H1 (cell line): ENCODE data around the gene HIP1.

Experiments used
- CBX8 ChIP-seq: fragments of 300-800, 300-1000 bp; sonication (generic); IDR thresholded peaks from 2 replicates; pipeline ENCODE4 v1.7.1; 2016; ENCODE audit warnings: low read depth, low read length, borderline replicate concordance
- GTF2F1 ChIP-seq: IDR thresholded peaks from 2 replicates; pipeline ENCODE4 v1.6.1; 2012; ENCODE audit warnings: low read depth, low read length, improper control_type of control experiment, borderline replicate concordance
- SUZ12 ChIP-seq: fragments of 200-600 bp; sonication (generic); IDR thresholded peaks from 2 replicates; pipeline ENCODE4 v1.6.1; 2012; ENCODE audit warnings: mild to moderate bottlenecking, inconsistent platforms, low read length, moderate library complexity, mixed read lengths
- ZNF274 ChIP-seq: IDR thresholded peaks from 2 replicates; pipeline ENCODE4 v1.7.0; 2012; ENCODE audit warnings: low read length, borderline replicate concordance; ENCODE audit errors: extremely low read depth
- TF ChIP-seq, protein P1 (sequence below): IDR thresholded peaks from 2 replicates; pipeline ENCODE4 v1.6.1; 2011; ENCODE audit warnings: low read length, improper control_type of control experiment

DNA sequence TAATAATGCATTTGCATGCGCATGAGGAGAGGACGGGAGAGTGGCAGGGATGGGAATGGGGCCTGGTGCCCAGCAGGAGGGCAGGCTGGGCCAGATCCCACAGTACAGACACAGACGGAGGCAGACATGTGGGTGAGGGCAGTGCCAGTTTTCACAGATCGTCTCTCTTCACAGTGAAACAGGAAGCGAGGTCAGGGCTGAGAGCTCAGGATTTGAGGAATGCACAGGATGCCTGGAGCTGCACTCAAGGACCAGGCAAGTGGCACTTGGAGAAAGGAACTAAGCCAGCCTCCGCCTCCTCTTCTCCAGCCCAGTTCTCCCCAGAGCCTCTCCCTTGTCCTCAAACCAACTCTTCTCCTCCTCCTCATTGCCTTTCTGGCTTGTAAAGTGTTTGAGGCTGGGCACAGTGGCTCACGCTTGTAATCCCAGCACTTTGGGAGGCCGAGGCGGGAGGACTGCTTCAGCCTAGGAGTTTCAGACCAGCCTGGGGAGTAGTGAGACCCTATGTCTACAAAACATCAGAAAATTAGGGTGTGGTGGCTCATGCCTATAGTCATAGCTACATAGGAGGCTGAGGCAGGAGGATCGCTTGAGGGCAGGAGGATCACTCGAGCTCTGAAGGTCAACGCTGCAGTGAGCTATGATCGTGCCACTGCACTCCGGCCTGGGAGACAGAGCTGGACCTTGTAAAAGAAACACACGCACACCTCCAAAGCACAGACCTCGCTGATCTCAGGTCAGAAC is 115.2 kb downstream of the HIP1 start:
- TF ChIP-seq, protein P1, sequence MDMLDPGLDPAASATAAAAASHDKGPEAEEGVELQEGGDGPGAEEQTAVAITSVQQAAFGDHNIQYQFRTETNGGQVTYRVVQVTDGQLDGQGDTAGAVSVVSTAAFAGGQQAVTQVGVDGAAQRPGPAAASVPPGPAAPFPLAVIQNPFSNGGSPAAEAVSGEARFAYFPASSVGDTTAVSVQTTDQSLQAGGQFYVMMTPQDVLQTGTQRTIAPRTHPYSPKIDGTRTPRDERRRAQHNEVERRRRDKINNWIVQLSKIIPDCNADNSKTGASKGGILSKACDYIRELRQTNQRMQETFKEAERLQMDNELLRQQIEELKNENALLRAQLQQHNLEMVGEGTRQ, result no peak
- TF ChIP-seq ZNF274, result no peak
- TF ChIP-seq SUZ12, result no peak
- no peak for TF ChIP-seq GTF2F1
- no peak for TF ChIP-seq CBX8
